ENCODE results near the gene ZSWIM8. TPM values are rescaled to one million over a fixed set of nuclear protein-coding genes. Genes with fewer than 3 reads are reported as not detected.
A peak's percentile ranks its signal among the peaks of the same experiment; 100 is the strongest.

ZSWIM8 gene
- total RNA-seq, 1 donor from 2014 or later = 31.8 TPM

GRCh38 chr10:73838008-73838567 lies 52.7 kb downstream of the ZSWIM8 start:
- DNase-seq (ENCODE audit: low spot score in 2 of 2) (no peak), FAIRE-seq (no peak)

GRCh38 chr10:73838827-73839226 lies 53.4 kb downstream of the ZSWIM8 start:
- no peak for FAIRE-seq
- no peak for DNase-seq (ENCODE audit: low spot score in 2 of 2)

- no peak for DNase-seq (ENCODE audit: low spot score in 2 of 2)
- FAIRE-seq = no peak
Observed at GRCh38 chr10:73839276-73839966, 54.0 kb downstream of the ZSWIM8 start.

- DNase-seq (ENCODE audit: low spot score in 2 of 2) = no peak
- no peak for FAIRE-seq
Observed at GRCh38 chr10:73840056-73840402, 54.6 kb downstream of the ZSWIM8 start.

- DNase-seq (ENCODE audit: low spot score in 2 of 2) = no peak
- FAIRE-seq = no peak
Observed at GRCh38 chr10:73840403-73841060, 55.1 kb downstream of the ZSWIM8 start.

DNA sequence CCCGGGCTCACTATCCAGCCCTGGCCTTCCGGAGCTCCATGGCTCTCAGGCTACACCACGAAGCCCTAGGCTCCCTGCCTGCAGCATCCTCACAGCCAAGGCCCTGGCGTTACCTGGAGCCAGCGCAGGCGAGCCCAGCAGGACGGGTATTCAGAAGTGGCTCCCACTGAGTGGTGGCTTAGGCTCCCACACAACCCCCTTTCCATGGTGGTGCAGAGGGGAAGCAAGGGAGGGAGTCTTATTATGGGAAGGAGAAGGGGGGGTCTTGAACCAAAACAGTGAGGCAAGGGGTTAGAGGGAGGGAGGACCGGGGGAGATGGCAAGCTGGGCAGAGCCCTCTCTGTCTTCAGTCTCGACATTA lies 55.6 kb downstream of the ZSWIM8 start:
- DNase-seq (ENCODE audit: low spot score in 2 of 2) (no peak), FAIRE-seq (no peak)

- no peak for FAIRE-seq
Observed at GRCh38 chr10:73841526-73842285, 56.3 kb downstream of the ZSWIM8 start.

DNA sequence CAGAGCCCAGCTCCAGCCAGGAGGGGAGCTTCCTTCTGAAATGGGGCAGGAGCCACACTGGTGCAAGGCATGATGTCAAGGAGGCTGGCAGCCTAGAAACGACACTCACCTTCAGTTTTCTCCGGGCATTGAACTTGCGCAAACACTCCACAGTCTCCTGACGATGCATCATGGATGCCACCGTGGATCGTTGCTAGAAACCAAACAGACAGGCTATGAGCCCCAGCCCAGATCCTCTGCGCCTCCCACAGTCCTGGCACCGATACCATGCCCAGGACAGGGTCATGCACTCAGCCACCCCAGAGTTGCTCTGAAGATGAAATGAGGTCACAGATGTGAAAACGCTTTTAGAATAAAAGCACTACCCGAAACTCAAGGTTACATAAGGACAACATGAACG lies 56.9 kb downstream of the ZSWIM8 start:
- no peak for FAIRE-seq
- DNase-seq (ENCODE audit: low spot score in 2 of 2) = no peak

More at GRCh38 chr10:73841526-73842285, 56.3 kb downstream of the ZSWIM8 start:
- no peak for DNase-seq (ENCODE audit: low spot score in 2 of 2)

DNA sequence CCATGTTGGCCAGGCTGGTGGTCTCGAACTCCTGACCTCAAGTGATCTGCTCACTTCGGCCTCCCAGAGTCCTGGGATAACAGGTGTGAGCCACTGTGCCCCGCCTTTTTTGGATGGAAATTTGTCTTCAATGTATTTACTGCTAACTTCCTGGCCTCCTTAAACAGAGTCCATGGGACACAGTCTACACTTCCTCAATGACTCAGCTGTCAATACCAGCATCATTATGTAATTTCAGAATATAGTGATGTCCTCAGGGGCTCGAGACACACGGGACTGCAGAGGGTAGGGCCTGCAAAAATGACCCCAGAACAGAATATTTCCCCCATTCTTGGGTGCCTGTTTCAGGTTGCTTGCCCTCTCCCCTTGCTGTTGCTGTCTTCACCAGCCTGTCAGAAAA lies 57.9 kb downstream of the ZSWIM8 start:
- DNase-seq (ENCODE audit: low spot score in 2 of 2) (no peak), FAIRE-seq (no peak)

- DNase-seq (ENCODE audit: low spot score in 2 of 2) (no peak), FAIRE-seq (no peak)
Observed at GRCh38 chr10:73847031-73847430, 61.6 kb downstream of the ZSWIM8 start.

DNA sequence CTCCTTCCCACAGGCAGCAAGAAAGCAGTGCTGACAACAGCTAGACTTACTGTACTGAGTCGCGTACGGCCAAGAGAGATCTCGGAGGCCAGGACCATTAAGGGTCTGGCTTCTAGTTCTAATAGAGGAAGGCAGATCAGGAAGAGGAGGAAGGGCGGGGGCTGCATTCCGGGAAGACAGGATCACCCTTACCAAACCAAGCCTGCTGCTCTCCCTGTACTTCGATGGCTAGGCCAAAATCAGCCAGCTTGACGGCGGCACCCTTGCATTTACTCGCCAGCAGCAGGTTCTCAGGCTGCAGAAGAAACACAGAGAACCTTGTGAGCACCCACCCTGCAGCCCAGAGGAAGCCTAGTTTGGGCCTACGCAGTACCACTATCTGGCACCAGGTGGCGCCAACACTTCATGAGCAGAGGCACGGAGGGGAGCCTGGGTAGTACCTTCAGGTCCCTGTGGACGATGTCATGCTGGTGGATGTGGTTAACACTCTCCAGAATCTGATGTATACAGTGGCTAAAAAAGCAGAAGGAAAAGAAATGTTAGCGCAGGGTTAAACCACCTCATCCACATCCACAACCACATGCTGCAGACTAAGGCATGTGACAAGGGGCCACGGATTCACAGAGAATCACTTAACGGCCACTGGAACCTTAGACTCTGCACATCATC lies 63.5 kb downstream of the ZSWIM8 start:
- DNase-seq (ENCODE audit: low spot score in 2 of 2) (peak; percentile 72 to 85), FAIRE-seq (no peak)

GRCh38 chr10:73850211-73850610 lies 64.8 kb downstream of the ZSWIM8 start:
- FAIRE-seq = no peak
- DNase-seq (ENCODE audit: low spot score in 2 of 2) = no peak

DNA sequence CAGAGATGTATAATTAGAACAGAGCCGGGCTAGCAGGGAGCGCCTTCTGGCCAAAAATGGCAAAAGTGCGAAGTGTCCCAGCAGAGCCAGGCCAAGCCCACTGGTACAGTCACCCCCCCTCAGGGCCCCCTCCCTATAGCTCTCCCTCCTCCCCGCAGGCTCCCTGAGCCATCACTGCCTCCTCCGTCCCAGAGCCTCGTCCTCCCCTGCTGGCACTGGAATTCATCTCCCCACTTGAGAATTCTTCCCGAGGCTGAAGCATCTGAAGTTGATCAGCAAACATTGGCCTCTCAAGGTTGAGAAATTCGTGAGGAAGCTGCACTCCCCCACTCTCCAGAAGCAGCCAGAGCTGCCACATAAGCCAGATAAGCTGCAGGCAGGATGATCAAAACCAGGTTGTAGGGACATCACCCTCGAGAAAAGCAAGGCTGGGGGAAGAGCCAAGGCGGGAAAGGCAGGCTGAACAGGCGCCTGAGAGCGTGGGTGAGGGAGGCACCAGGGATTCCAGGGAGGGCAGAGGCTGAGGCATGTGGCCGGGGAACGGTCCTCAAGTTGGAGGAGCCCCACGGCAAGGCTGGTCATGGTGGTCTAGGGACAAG lies 65.6 kb downstream of the ZSWIM8 start:
- DNase-seq (ENCODE audit: low spot score in 2 of 2) (peak in 1 of 2 donors; percentile 55), FAIRE-seq (no peak)

Small RNAs within 50 kb of the gene (small RNA-seq; reads per million reads assigned to genes)
- not detected for gene AC022400.4
- not detected for gene AC022400.9
- not detected for gene ZSWIM8-AS1

Other genes with a start within 250 kb of the ZSWIM8 start
- 32.6 TPM for gene USP54, start 194.3 kb upstream of the ZSWIM8 start, total RNA-seq
- 0.41 TPM for gene MYOZ1, start 144.1 kb upstream of the ZSWIM8 start, total RNA-seq
- not detected for gene SYNPO2L, start 129.6 kb upstream of the ZSWIM8 start, total RNA-seq
- gene AGAP5, start 87.5 kb upstream of the ZSWIM8 start, total RNA-seq = 12.2 TPM
- gene SEC24C, start 41.2 kb upstream of the ZSWIM8 start, total RNA-seq = 41.6 TPM
- 16.7 TPM for gene CHCHD1, start 3.6 kb upstream of the ZSWIM8 start, total RNA-seq
- gene NDST2, start 26.0 kb downstream of the ZSWIM8 start, total RNA-seq = 7.7 TPM
- 50.1 TPM for gene CAMK2G, start 88.9 kb downstream of the ZSWIM8 start, total RNA-seq
- 0.82 TPM for gene PLAU, start 125.5 kb downstream of the ZSWIM8 start, total RNA-seq
- 11.4 TPM for gene VCL, start 212.5 kb downstream of the ZSWIM8 start, total RNA-seq